Upper lobe of left lung (tissue), 4 donors: ENCODE data around the gene SLC25A44.

Experiments used
- POLR2A ChIP-seq, 4 donors: fragments of 450-650 bp; IDR thresholded peaks; one replicate each; pipeline ENCODE4 v1.5.1; 2016 to 2017; ENCODE audit warnings: antibody characterized with exemption in 4 of 4, mild to moderate bottlenecking in 2 of 4
- POLR2AphosphoS5 ChIP-seq, 2 donors: sonication (generic); formaldehyde crosslinking; IDR thresholded peaks; one replicate each; pipeline ENCODE4 v1.5.1; 2017; ENCODE audit warnings: antibody characterized with exemption in 2 of 2
- TF ChIP-seq, protein P1 (sequence below), 6 experiments: fragments of 450-650 bp in 4 of 6; fragments of 200-600 bp in 2 of 6; sonication (generic) in 2 of 6; IDR thresholded peaks; one replicate each; pipeline ENCODE4 v1.5.1; 2016 to 2019; ENCODE audit warnings: antibody characterized with exemption in 6 of 6

DNA sequence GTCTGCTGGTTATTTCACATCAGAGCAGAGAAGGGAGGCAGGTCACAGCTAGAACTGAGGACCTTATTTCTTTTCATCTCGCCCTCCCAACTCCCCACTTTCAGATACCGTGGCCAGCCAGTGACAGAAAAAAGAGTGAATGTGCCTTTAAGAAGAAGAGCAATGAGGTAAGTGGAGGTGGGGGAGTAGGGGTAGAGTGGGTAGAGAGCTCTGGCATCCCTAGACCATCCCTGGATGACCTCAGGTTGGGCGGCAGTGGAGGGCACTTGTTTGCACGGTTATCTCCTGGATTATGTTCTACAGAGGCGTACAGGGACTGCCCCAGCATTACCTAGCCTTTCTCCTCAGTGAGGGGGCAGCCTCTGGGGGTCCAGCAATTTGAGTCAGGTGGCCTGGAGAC, 35.9 kb upstream of the SLC25A44 start:
- TF ChIP-seq, protein P1, sequence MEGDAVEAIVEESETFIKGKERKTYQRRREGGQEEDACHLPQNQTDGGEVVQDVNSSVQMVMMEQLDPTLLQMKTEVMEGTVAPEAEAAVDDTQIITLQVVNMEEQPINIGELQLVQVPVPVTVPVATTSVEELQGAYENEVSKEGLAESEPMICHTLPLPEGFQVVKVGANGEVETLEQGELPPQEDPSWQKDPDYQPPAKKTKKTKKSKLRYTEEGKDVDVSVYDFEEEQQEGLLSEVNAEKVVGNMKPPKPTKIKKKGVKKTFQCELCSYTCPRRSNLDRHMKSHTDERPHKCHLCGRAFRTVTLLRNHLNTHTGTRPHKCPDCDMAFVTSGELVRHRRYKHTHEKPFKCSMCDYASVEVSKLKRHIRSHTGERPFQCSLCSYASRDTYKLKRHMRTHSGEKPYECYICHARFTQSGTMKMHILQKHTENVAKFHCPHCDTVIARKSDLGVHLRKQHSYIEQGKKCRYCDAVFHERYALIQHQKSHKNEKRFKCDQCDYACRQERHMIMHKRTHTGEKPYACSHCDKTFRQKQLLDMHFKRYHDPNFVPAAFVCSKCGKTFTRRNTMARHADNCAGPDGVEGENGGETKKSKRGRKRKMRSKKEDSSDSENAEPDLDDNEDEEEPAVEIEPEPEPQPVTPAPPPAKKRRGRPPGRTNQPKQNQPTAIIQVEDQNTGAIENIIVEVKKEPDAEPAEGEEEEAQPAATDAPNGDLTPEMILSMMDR (IDR thresholded peaks at IDR 0.05) = no peak
- no peak for TF ChIP-seq POLR2A (IDR thresholded peaks at IDR 0.05)
- no peak for TF ChIP-seq POLR2AphosphoS5 (IDR thresholded peaks at IDR 0.05)
